Activated CD8-positive, alpha-beta memory T cell treated with anti-CD3 and anti-CD28 coated beads for 4 hours (primary cell): ENCODE data around the gene EPHA6.
"Not testable (repeated sequence)": the region's sequence is repeated elsewhere in the genome, so short reads cannot be mapped to it uniquely, and the experiment has no call there.

Experiments
- DNase-seq, 2 donors: peaks; one replicate each; pipeline ENCODE4 v3.0.0-alpha.2; 2020; ENCODE audit warnings: low read depth in 2 of 2

Gene EPHA6

DNA sequence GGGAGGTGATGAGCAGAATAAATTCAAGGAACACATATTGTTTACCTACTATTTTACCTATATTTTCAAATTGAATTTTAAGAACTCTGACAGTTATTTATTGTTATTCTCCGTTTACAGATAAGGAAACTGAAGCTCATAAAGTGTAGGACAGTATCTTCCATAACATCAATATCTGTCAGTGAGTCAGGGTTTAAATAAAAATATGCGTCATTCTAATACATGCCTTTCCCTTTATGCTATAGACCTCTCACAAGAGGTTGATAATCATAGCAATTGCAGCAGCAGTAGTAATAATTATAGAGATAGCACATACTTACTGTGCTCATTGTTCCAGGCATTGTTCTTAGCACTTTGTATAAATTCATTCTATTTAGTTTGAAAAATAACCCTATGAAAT lies 101.1 kb downstream of the EPHA6 start:
- DNase-seq: no peak

DNA sequence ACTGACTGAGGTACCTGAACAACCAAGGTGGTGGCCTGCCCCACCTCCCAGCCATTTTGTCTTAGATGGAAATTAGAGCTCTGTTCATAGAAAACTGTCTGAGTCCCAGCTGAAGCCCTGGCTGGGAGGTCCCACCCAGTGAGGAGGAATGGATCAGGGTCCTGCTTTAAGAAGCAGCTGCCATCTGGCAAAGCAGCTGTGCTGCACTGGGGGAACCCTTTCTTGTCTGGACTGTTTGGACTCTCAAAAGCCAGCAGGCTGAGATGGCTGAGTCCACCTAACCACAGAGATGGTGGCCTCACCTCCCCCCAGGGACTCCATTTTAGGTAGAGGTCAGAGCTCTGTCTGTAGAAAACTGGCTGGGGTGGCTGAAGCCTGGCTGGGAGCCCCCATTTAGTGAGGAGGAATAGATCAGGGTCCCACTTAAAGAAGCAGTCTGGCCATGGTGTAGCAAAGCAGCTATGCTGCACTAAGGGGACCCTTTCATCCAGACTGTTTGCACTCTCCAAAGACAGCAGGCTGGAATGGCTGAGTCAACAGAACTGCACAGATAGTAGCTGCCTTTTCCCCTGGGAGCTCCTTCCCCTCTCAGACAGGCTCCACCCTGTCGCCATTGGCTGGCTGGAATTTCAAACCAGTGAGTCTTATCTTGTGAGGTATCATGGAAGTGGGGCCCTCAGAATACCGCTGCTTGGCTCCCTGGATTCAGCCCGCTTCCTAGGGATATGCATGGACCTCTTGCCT lies 116.9 kb downstream of the EPHA6 start:
- no peak for DNase-seq

DNA sequence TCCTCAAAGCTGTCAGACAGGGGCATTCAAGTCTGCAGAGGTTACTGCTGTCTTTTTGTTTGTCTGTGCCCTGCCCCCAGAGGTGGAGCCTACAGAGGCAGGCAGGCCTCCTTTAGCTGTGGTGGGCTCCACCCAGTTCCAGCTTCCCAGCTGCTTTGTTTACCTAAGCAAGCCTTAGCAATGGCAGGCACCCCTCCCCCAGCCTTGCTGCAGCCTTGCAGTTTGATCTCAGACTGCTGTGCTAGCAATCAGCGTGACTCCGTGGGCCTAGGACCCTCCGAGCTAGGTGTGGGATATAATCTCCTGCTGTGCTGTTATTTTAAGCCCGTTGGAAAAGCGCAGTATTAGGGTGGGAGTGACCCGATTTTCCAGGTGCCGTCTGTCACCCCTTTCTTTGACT lies 127.7 kb downstream of the EPHA6 start:
- DNase-seq: not testable (repeated sequence)

DNA sequence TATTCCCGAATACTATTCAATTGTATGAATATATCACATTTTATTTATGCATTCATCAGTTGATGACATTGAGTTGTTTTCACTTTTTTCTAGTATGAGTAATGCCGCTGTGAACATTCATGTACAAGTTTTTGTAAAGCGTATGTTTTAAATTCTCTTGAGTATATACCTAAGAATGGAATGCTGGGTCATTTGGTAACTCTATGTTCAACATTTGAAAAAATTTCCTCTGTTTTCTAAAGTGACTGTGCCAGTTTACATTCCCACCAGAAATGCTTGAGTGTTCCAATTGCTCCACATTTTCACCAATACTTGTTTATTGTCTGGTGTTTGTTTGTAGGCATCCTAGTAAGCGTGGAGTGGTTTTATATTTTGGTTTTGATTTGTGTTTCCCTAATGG lies 144.5 kb downstream of the EPHA6 start:
- no peak for DNase-seq

DNA sequence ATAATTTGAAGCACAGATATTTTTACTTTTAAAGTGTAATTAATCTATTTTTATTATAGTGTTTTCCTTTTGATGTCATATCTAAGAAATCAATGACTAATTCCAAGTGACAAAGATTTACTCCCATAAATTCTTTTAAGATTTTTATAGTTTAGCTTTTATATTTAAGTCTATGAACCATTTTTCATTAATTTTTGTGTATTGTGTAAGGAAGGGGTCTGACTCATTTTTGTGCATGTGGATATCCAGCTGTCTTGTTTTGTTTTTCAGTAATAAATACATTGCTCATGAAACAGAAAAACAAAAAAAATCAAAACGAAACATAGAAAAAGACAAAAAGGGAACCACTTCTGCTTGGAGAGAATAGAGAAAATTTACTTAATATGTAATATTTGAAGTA lies 145.1 kb downstream of the EPHA6 start:
- DNase-seq: no peak

DNA sequence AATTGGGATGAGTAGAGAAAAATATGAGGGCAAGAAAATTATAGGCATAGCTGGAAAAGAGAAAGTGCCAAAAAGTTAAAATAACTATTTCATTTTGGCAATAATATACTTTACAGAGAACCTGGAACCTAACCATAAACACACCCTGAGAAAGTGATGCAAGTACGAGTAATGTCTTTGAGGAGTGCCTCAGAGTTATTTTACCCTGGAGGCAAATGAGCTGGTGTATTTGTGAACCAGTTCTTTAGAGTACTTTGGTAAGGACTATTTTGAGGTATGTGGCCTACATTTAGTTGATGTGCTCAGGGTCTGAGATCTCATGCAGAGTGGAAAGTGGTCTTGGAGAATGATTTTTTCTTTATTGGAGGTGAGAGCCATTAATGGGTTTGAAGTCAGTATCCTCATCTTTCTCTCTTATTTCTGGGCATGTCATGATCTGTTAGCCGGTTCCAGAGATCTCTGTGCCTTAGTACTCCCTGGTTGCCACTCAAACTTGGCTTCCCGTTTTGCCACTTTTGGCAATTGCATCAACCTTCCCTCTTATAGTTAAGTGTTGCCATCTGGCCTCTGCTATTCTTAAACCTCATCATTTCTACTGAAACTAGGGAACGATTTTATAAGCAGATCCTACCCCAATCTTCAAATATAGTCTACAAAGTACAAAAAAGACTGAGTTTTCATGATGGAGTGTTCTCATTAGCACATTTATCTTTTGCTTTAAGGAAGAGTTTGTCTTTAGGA lies 145.7 kb downstream of the EPHA6 start:
- DNase-seq: no peak

DNA sequence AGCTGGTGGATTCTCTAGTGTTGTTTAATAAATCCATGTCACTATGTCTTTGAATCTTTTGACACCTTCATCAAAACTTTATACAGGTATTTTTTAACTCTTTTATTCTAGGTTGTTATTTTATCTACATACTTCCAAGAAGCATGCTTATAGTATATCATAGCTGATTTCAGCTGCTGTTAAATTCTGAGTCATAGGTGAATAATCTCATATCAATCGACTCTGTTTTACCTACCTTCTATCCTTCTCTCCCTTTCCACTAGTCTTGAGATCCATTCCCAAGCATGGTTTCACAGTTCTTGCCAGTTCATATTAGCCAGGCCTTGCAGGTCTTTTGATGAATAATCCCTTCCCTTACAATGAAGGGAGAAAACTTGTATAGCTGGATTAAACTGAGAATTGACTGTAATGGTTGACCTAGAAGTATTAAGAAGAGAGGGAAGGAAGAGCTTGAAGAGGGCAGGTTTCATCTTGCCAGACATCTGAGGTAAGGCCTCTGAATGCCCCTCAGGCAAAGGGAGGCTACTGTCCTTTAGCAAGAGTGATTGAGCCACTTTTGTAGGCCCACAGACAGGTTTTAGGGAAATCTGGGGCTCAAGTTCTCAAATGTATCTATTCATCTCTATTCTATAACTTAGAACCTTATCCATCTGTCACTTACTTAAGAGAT lies 146.4 kb downstream of the EPHA6 start:
- no peak for DNase-seq

DNA sequence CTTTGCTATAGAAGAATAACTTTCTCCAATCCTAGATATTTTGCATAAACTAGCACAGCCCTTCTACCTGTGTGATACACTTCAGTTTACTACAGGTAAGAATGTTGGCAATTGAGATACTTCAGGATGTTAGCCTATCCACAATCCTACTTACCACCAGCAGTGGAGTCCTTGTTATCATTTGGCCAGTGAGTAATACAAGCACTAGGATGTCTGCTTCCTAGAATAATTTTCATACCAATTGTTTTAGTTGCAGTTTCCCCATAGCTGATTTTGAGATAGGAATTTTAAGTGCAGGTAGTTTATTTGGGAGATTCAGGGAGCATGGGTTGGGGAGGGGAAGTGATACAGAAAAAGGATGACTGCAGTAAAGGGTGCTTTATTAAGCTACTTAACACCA lies 147.2 kb downstream of the EPHA6 start:
- DNase-seq: no peak

DNA sequence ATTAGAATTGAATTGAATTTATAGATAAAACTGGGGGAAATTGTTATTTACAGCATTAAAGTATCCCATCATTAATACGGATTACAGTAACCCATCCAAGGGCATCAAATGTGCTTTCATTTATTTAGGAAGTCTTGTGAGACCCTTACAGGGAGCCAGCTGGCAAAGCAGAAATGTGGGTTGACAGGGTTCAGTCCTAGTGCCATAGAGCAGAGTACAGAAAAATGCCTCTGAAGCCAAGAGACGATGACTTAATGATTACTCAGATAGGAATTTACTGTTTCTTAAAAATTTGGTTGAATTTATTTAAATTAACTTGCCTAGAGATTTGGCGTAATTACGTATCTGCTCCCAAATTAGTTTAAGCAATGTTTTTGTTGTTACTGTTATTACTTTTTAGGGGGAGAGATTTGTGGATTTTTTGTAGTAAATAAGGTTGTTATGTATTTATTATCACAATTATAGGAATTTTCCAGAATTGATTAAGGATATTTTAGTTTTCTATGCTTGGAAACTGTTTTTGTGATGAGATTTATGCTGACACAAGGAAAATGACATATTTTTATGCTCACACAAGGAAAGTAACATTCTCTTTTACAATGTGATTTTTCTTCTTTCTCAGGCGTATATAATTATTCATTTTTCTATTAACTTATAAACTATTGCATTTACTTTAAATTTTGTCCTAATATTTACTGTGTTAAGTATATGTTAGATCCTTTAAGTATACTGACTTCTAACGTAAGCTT lies 152.0 kb downstream of the EPHA6 start:
- no peak for DNase-seq

DNA sequence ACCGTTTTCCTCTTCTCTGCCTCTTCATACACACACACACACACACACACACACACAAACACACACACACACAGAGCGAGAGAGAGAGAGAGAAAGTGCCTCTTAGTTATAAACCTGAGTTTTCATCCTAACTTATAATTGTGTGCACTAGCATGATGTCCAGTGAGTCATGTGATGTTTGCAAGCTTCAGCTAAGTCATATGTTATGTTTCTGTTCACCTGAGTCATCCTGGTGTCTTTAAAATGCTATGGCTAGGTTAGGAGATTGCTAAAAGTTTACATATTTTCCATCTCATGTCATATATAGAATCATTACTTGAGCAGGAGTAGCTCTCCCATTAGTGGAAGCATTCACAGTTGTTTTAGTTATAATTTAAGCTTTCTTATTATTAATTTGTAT lies 155.8 kb downstream of the EPHA6 start:
- DNase-seq: no peak

DNA sequence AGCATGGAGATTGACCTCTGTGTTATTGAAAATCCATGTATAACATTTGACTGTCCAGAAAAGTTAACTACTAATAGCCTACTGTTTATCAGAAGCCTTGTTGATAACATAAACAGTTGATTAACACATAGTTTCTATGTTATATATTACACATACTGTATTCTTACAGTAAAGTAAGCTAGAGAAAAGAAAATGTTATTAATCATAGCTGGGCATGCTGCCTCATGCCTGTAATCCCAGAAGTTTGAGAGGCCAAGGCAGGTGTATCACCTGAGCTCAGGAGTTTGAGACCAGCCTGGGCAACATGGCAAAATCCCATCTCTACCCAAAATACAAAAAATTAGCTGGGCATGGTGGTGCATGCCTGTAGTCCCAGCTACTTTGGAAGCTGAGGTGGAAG lies 163.3 kb downstream of the EPHA6 start:
- no peak for DNase-seq

DNA sequence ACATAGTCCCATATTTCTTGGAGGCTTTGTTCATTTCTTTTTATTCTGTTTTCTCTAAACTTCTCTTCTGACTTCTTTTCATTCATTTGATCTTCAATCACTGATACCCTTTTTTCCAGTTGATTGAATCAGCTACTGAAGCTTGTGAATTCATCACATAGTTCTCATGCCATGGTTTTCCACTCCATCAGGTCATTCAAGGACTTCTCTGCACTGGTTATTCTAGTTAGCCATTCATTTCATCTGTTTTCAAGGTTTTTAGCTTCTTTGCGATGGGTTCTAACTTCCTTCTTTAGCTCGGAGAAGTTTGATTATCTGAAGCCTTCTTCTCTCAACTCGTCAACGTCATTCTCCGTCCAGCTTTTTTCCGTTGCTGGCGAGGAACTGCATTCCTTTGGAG lies 169.3 kb downstream of the EPHA6 start:
- not testable (repeated sequence) for DNase-seq

DNA sequence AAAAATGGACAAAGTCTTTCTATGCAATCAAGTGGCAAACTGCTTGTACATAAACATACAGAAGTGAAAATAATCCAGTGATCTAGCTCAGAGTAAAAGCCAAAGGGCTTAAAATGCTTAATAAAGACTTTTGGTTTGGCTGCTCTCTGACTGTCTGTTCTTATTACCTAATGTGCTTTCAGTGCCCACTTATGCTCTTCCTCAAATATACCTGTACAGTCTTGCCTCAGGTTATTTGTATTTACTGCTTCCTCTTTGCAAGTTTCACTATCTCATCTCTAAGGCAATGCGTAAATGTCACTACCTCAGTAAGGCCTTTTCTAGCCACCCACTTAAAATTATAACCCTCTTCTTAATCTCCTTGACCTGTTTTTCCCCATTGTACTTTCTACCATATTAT lies 171.8 kb downstream of the EPHA6 start:
- no peak for DNase-seq

DNA sequence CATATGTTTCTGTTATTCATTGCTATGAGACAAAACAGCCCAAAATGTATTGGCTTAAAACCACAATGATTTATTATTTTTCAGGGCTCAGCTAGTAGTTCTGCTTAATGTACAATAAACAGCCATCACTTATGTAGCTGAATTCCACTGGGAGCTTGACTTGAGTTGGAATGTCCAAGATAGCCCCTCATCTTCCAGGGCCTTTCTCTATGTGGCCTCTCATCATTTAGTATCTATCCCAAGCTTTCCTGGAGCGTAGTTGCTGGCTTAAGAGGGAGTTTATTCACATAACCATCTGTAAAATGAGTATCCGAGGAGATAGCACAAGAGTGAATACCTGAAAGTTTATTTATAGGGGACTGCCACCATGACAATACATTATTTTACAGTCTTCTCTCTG lies 176.8 kb downstream of the EPHA6 start:
- no peak for DNase-seq

DNA sequence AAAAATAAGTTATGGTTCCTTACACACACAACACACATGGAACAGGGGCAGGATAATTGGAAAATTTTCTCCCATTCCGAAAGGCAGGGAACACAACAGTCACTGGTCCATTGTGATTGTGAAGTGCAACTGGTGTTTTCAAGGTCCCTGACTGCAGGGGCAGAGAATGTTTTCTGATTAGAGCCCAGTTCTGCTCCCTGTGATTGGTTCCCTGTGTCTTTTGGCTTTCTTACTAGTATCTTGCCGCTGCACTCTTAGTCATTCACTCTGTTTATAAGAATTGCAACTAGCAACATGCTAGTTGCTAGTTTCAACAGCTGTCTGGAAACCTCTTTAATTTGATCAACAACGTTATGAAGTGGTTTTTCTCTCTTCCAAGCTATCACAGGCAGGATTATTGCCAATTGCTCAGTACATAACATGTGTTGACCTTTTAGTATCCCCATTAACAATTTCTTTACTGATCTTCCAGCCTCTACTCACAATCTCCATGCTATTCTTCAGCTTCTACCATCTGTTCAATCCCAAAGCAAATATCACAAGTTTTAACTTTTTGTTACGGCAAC lies 177.5 kb downstream of the EPHA6 start:
- DNase-seq: no peak

DNA sequence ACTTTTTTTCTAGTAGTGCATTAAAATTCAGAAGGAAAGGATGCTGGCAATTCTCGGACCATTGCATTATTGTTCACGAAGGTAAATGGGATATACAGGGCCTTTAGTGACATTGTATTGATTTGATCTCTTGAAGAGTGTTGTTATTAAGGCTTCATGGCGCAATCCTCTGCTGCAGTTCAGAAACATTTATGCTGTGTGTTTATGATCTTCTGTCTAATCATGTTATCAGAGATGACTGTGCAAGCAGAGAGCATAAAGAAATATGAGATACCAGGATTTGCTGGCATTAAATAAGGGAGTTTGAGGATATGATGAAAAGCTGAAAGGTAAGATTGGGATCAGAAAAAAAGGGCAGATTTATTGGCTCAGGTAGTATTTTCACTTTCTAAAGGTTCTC lies 180.6 kb downstream of the EPHA6 start:
- DNase-seq: no peak

DNA sequence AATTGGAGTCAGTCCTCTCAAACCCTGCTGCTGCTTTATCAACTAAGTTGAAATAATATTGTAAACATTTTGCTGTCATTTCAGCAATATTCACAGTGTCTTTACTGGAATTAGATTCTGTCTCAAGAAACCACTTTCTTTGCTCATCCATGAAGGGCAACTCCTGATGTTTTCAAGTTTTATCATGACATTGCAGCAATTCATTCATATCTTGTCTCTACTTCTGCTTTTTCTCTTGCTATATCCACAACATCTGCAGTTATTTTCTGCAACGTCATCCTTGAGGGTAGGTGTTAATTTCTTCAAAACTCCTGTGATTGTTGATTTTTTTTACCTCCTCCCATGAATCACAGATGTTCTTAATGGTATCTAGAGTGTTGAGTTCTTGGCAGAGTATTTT lies 181.6 kb downstream of the EPHA6 start:
- no peak for DNase-seq

DNA sequence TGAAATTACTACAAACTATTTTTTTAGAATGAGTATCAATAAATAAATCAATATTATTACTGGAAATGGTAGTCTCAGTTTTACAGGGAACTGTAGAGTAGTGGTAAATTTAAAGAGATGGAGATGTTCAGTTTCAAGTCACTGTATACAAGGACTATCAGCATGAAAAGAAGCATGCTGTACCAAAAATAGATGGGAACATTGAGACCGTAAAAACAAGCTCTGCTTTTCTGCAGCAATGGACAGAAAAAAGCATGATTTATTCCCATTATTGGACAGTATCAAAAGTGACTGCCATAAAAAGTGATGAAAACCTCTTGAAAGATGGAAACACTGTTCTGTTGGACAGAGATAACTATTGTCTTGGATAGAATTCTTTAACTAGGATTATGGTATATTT lies 187.2 kb downstream of the EPHA6 start:
- DNase-seq: no peak

DNA sequence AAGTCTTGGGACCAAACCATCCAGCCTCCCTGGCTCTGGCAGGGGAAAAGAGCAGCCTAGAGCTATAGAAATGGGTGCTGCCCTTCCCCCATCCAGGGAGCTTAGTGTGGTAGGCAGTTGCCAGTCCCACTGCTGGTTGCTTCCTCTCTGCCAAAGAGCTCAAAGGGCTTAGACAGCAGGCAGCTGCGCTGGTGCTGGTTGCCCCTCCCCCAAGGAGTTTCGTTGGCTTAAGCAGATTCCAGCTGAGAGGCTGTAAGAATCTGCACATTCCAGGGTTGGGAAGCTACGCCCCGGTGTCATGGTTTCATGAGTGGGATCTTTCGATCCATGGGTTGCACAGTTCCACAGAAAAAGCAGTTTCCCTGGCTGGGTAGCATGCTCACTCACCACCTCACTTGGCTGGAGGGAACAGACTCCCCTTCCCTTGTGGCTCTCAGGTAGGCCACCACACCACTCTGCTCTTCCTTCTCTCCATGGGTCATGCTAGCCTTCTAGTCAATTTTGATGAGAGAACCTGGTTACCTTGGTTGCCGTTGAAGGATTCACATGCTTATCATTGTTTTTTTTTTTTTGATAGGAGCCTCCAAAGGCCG lies 195.1 kb downstream of the EPHA6 start:
- no peak for DNase-seq

DNA sequence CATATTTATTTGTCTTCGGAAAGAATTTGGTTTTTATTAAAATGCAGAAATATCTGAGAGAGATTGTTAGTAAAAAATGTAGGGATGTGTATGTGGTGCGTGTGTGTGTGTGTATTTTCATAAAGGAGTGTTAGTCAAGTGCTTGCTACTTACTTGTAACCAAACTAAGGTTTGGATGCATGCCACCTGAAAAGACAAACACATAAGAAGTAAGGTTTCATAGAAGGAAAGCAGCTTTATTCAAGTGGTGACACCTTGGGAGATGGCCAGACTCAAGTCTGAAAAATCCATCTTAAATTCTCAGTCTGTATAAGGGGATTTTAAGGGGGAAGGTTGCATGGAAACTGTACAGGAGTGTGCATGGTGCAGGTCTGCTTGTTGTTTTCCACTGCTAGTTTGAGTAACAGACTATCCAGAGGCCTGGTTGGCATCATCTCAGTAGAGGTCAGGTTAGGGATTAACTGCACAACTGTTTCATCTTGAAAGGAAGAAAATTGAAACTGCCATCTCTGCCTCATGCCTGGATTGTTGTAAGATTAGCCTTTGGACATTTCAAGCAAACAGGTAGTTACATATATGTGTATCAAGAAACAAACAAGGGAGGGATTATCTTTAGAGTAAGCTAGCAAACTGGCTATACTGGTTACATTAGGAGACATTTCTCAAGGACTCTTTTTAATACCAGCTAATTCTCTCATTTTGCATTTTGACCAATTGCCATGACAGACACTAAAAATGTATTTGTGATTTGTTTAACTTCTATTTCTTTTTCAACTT lies 196.7 kb downstream of the EPHA6 start:
- no peak for DNase-seq

DNA sequence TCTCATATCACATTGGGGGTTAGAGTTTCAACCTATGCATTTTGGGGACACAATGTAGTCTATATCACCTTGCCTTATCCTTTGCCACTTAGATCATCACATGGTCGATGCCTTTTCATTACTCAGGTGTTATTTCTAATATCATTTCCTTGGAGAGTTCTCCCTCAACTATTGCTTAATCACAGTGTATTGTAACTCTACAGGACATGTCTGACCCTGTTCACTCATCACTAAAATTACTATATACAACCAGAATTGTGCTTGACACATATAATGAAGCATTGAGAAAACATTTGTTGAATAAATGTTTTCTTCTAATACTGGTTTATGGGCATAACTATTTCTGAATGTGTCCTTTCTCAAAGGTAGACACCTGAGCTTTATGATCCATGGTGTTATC lies 207.4 kb downstream of the EPHA6 start:
- no peak for DNase-seq
